HL-60/S4 (cell line): ENCODE results near the gene TTC36.
"Not testable (repeated sequence)": the region's sequence is repeated elsewhere in the genome, so short reads cannot be mapped to it uniquely, and the experiment has no call there.

Experiments
- in situ Hi-C: fragments of 300-500 bp; cut with MboI; formaldehyde crosslinking; loops from 2 replicates; pipeline ENCODE4 v1.14.3; 2022; ENCODE audit warnings: low sequenced_read_pairs

The TTC36 gene

DNA sequence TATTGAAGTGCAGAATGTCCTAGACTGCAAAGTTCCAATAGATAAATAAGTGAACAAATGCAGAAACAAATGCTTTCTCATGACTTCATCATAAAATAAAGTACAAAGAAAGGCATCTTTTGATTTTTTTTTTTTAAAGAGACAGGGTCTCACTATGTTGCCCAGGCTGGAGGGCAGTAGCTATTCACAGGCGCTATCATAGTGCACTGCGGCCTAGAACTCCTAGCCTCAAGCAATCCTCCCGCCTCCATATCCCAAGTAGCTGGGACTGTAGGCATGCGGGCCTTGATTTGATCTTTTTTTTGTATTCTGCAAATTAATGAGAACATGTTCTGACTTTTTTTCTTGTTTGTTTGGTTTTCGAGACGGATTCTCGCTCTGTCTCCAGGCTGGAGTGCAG is 47.4 kb downstream of the TTC36 start:
- in situ Hi-C loops: no loop called here

DNA sequence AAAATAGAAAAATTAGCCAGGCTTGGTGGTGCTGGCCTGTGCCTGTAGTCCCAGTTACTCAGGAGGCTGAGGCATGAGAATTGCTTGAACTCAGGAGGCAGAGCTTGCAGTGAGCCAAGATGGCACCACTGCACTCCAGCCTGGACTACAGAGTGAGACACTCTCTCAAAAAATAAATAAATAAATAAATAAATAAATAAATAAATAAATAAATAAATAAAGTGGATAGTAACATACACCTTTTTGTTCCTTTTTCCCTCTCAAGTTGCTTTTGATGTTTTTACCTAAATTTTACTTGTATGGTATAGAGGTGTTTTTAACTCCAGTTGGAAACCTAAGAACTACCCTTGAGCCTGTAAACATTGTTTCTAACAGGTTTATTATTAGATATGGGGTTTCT is 50.7 kb downstream of the TTC36 start:
- in situ Hi-C loops: not testable (repeated sequence)
